Activated CD8-positive, alpha-beta T cell treated with anti-CD3 and anti-CD28 coated beads for 36 hours (primary cell): ENCODE data around the gene NCF4. TPM values are rescaled to one million over a fixed set of nuclear protein-coding genes. Genes with fewer than 3 reads are reported as not detected.

Experiments used
- ATAC-seq: fragments of 200-7000 bp; cut with Tn5 transposase; one replicate; pipeline ENCODE4 v1.10.0; 2021; ENCODE audit warnings: mild to moderate bottlenecking, moderate library complexity
- CTCF ChIA-PET: fragments of 350-600 bp; sonication (Branson Sonifier 250); formaldehyde crosslinking; loops from one replicate; lab custom pipeline; 2021; ENCODE audit warnings: antibody characterized with exemption; lab: Charles Lee
- POLR2A ChIA-PET: fragments of 350-600 bp; sonication (Branson Sonifier 250); formaldehyde crosslinking; loops from one replicate; lab custom pipeline; 2021; ENCODE audit warnings: antibody characterized with exemption; lab: Charles Lee
- DNase-seq: peaks from one replicate; pipeline ENCODE4 v3.0.0-alpha.2; 2020
- H3K27ac Mint-ChIP-seq: one replicate; pipeline ENCODE4 v1.8.0; 2021; ENCODE audit warnings: mild to moderate bottlenecking, mixed read lengths
- H3K27me3 Mint-ChIP-seq: one replicate; pipeline ENCODE4 v1.8.0; 2021; ENCODE audit warnings: mixed read lengths
- H3K36me3 Mint-ChIP-seq: one replicate; pipeline ENCODE4 v1.8.0; 2021; ENCODE audit warnings: low read depth, mixed read lengths
- H3K4me1 Mint-ChIP-seq: one replicate; pipeline ENCODE4 v1.8.0; 2021; ENCODE audit warnings: low read depth, mixed read lengths
- H3K4me3 Mint-ChIP-seq: one replicate; pipeline ENCODE4 v1.8.0; 2021; ENCODE audit warnings: mild to moderate bottlenecking, moderate library complexity, mixed read lengths
- H3K9me3 Mint-ChIP-seq: one replicate; pipeline ENCODE4 v1.8.0; 2021; ENCODE audit warnings: mixed read lengths
- intact Hi-C: fragments of 100-400 bp; cut with micrococcal nuclease; formaldehyde crosslinking; loops from one replicate; pipeline ENCODE4 v1.10.0; 2022
- total RNA-seq, 2 experiments: library from RNA; stranded (reverse); gene quantifications; one replicate each; pipeline ENCODE4 v1.2.3, GENCODE V29; 2021
- TF ChIP-seq, protein P1 (sequence below): fragments of 200-600 bp; IDR thresholded peaks from one replicate; pipeline ENCODE4 v1.8.0; 2022; ENCODE audit warnings: antibody characterized with exemption, mild to moderate bottlenecking

The NCF4 gene
- total RNA-seq, 2 experiments from 2014 or later: 2.5 to 2.9 TPM

GRCh38 chr22:36865346-36865745 lies 4.5 kb downstream of the NCF4 start:
- Mint-ChIP-seq H3K36me3 (no peaks in the 10 kb centered on the region), H3K9me3 (no peaks in the 10 kb centered on the region), H3K4me1 (peaks cover 30% of the 10 kb centered on the region), H3K4me3 (no peak overlapping the region), H3K27ac (no peak overlapping the region), H3K27me3 (no peaks in the 10 kb centered on the region)
- ChIA-PET POLR2A (no interaction called here), CTCF (interaction anchor here (2.4 kb wide), 1 partner anchor 9 kb away, joined by 16 read pairs; no protein-coding TSS in a partner anchor)
- ATAC-seq: no peak
- TF ChIP-seq, protein P1, sequence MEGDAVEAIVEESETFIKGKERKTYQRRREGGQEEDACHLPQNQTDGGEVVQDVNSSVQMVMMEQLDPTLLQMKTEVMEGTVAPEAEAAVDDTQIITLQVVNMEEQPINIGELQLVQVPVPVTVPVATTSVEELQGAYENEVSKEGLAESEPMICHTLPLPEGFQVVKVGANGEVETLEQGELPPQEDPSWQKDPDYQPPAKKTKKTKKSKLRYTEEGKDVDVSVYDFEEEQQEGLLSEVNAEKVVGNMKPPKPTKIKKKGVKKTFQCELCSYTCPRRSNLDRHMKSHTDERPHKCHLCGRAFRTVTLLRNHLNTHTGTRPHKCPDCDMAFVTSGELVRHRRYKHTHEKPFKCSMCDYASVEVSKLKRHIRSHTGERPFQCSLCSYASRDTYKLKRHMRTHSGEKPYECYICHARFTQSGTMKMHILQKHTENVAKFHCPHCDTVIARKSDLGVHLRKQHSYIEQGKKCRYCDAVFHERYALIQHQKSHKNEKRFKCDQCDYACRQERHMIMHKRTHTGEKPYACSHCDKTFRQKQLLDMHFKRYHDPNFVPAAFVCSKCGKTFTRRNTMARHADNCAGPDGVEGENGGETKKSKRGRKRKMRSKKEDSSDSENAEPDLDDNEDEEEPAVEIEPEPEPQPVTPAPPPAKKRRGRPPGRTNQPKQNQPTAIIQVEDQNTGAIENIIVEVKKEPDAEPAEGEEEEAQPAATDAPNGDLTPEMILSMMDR: no peak
- intact Hi-C loops: no loop called here
- DNase-seq: no peak

- DNase-seq: no peak
- intact Hi-C loops: no loop called here
- H3K27ac Mint-ChIP-seq: no peak overlapping the region
Observed at GRCh38 chr22:36867695-36868094, 6.9 kb downstream of the NCF4 start.

DNA sequence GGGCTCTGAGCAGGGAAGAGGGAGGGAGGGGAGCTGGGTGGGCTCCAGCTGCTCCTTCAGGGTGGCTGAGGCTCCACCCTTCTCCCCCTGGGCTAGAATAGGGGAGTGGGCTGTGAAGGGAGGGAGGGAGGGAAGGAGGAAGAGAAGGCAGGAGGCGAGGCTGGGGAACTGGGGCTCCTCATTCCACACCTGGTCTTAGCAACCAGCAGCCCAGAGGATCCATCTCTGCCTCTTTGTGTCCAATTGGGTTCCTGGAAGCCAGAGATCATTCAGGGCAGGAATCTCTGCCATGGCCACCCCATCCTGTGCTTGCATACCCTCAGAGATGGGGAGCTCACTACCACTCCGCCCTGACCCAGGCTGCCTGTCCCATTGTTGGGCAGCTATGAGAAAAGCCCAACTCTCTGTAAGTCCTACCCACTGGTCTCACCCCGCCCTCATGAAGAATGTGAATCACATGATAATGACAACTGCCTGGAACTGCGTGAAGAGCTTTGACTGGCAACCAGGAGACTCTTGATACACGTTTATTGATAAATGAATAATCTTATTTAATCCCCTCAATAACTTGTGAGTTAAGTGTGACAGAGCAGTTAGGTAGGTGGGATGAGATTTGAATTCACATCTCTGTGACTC lies 7.9 kb downstream of the NCF4 start:
- Mint-ChIP-seq H3K4me3 (no peak overlapping the region), H3K4me1 (peaks cover 16% of the 10 kb centered on the region), H3K36me3 (no peaks in the 10 kb centered on the region), H3K27me3 (no peaks in the 10 kb centered on the region), H3K9me3 (no peaks in the 10 kb centered on the region), H3K27ac (no peak overlapping the region)
- CTCF ChIA-PET: interaction anchor here (1.1 to 3.4 kb wide), 3 partner anchors 12 to 109 kb away, joined by 4 to 10 read pairs (median 9); no protein-coding TSS in a partner anchor
- POLR2A ChIA-PET: interaction anchor here (0.7 to 1.3 kb wide), 3 partner anchors 8 to 24 kb away, joined by 3 read pairs; partner anchors contain the start of gene NCF4
- DNase-seq (no peak), ATAC-seq (no peak)
- TF ChIP-seq, protein P1: no peak
- intact Hi-C loops: no loop called here

More at GRCh38 chr22:36867695-36868094, 6.9 kb downstream of the NCF4 start:
- Mint-ChIP-seq H3K9me3 (no peaks in the 10 kb centered on the region), H3K4me1 (peaks cover 9% of the 10 kb centered on the region), H3K36me3 (no peaks in the 10 kb centered on the region), H3K4me3 (no peak overlapping the region), H3K27me3 (no peaks in the 10 kb centered on the region)
- ChIA-PET POLR2A (interaction anchor here (1.0 kb wide), 1 partner anchor 25 kb away, joined by 3 read pairs; no protein-coding TSS in a partner anchor), CTCF (interaction anchor here (1.1 to 2.0 kb wide), 2 partner anchors 11 to 14 kb away, joined by 4 to 9 read pairs; no protein-coding TSS in a partner anchor)
- TF ChIP-seq, protein P1: no peak
- no peak for ATAC-seq

GRCh38 chr22:36870250-36870649 lies 9.4 kb downstream of the NCF4 start:
- Mint-ChIP-seq H3K4me3 (no peak overlapping the region), H3K36me3 (no peaks in the 10 kb centered on the region), H3K4me1 (peaks cover 20% of the 10 kb centered on the region), H3K9me3 (no peaks in the 10 kb centered on the region), H3K27ac (no peak overlapping the region), H3K27me3 (no peaks in the 10 kb centered on the region)
- TF ChIP-seq, protein P1: no peak
- ATAC-seq (no peak), DNase-seq (no peak)
- intact Hi-C loops: no loop called here
- ChIA-PET POLR2A (interaction anchor here (2.0 kb wide), 1 partner anchor 9 kb away, joined by 7 read pairs; the partner anchor contains the start of gene NCF4), CTCF (interaction anchor here (1.4 to 3.4 kb wide), 2 partner anchors 14 to 107 kb away, joined by 4 to 10 read pairs; no protein-coding TSS in a partner anchor)

DNA sequence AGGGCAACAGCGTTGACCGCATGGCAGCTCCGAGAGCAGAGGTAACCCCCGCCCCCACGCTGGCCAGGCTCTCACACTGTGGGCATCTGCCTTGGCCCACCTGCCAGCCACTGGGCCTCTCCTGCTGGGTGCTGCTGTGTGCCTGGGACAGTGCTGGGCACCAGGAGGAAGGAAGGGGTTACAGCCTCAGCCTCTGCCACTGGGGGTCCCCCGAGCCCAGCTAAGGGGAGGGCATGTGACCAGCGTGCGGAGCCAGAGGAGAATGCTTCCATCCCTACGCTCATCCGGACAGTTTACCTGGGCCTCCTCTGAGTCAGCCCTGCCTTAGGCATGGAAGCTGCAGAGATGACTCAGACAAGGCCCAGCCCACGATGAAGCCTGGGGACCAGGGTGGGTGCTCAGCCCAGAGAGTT lies 10.9 kb downstream of the NCF4 start:
- DNase-seq (no peak), ATAC-seq (no peak)
- TF ChIP-seq, protein P1: no peak
- Mint-ChIP-seq H3K27me3 (no peaks in the 10 kb centered on the region), H3K9me3 (no peaks in the 10 kb centered on the region), H3K4me1 (peaks cover 16% of the 10 kb centered on the region), H3K36me3 (no peaks in the 10 kb centered on the region), H3K4me3 (no peak overlapping the region), H3K27ac (no peak overlapping the region)
- intact Hi-C loops: no loop called here
- ChIA-PET POLR2A (interaction anchor here (0.9 to 2.0 kb wide), 2 partner anchors 10 to 12 kb away, joined by 3 to 7 read pairs; partner anchors contain the start of gene NCF4), CTCF (interaction anchor here (3.4 kb wide), 1 partner anchor 106 kb away, joined by 10 read pairs; no protein-coding TSS in a partner anchor)
